Measurements from ENCODE around the gene SCN9A. TPM values are rescaled to one million over a fixed set of nuclear protein-coding genes. Genes with fewer than 3 reads are reported as not detected.

Gene SCN9A
- total RNA-seq, 2 donors from 2014 or later = 6.4 to 12.0 TPM

DNA sequence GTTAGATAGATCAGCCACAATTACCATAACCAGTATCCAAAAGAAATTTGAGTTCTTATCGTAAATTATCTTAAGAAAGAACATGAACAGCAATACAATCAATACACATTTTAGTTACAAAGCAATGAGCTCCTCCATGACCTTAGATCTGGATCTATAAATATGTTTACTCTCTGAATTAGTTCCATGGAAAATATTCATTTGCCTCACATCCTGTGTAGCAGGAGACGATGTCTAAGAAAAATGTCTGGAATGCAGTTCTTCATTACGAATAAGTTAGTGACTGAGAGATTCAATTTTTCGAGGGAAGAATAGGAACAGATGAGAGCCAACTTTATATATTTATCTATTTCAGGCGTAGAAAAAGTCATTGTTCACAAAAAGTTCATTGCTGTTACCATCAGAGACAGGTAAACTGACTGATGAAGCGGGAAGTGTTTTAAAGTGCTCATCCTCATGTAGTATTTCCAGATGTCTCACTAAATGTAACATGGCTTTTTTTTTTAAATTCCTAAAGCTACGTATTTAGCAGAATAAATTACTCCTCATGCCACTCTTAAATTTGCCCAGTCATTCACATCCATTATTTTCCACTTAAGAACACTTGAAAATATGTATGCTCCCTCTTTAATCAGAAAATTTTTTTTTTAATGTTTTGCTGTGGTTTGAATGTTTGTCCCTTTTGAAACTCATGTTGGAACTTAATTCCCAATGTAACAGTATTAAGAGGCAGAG is 141.5 kb downstream of the SCN9A start:
- no peak overlapping the region for H3K4me3 ChIP-seq

DNA sequence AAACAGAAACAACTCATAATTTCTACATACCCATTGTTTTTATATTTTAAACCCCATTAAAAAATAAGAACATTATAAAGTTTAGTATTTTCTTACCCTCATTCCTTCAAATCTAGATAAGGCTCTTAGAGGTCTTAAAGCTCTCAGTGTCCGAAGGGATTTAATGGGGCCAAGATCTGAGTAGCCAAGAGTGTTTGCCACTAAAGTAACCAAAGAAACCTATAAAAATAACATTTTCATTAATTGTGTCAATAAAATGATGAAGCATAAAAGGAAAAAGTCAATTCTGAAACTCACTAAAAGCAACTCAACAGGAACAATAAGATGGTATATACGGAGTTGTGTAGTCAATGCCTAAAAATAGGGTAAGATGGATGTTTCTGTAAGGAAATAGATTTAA is 142.5 kb downstream of the SCN9A start:
- H3K4me3 ChIP-seq = no peak overlapping the region
- H3K27ac ChIP-seq = no peak overlapping the region
- no peak overlapping the region for H3K9ac ChIP-seq (ENCODE audit: low read depth in 2 of 2, low read length in 2 of 2)
- intact Hi-C loops (cut with DNase I) = no loop called here
- H3K4me1 ChIP-seq = no peaks in the 10 kb centered on the region
- TF ChIP-seq, protein P1, sequence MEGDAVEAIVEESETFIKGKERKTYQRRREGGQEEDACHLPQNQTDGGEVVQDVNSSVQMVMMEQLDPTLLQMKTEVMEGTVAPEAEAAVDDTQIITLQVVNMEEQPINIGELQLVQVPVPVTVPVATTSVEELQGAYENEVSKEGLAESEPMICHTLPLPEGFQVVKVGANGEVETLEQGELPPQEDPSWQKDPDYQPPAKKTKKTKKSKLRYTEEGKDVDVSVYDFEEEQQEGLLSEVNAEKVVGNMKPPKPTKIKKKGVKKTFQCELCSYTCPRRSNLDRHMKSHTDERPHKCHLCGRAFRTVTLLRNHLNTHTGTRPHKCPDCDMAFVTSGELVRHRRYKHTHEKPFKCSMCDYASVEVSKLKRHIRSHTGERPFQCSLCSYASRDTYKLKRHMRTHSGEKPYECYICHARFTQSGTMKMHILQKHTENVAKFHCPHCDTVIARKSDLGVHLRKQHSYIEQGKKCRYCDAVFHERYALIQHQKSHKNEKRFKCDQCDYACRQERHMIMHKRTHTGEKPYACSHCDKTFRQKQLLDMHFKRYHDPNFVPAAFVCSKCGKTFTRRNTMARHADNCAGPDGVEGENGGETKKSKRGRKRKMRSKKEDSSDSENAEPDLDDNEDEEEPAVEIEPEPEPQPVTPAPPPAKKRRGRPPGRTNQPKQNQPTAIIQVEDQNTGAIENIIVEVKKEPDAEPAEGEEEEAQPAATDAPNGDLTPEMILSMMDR (IDR thresholded peaks at IDR 0.05) = no peak
- H3K9me3 ChIP-seq = no peaks in the 10 kb centered on the region
- no peak for DNase-seq
- no peaks in the 10 kb centered on the region for H3K27me3 ChIP-seq
- H3K36me3 ChIP-seq = no peaks in the 10 kb centered on the region

More for the DNA sequence above, 141.5 kb downstream of the SCN9A start:
- Histone ChIP-seq H3K27me3 (no peaks in the 10 kb centered on the region), H3K9ac (ENCODE audit: low read depth in 2 of 2, low read length in 2 of 2) (no peak overlapping the region), H3K9me3 (no peaks in the 10 kb centered on the region), H3K27ac (no peak overlapping the region), H3K4me1 (no peaks in the 10 kb centered on the region), H3K36me3 (no peaks in the 10 kb centered on the region)
- no peak for DNase-seq
- intact Hi-C loops (cut with DNase I) = no loop called here
- TF ChIP-seq, protein P1 (IDR thresholded peaks at IDR 0.05) = no peak

DNA sequence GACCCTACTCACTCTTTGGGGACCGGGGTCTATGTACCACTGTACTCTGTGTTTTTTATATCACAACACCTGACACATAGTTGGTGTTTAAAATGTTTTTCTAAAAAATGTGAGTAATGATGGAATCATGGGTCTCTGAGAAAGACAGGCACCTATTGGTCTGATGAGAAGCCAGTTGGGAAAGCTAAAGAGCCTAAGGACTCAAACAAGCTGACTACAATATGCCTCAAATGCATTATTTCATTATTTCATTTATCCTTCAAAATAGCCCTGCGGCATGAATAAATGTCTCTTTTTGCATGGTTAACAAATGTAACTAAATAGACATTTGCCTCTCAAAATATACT is 145.0 kb downstream of the SCN9A start:
- H3K4me1 ChIP-seq = no peaks in the 10 kb centered on the region
- no peak overlapping the region for H3K4me3 ChIP-seq
- no peak overlapping the region for H3K27ac ChIP-seq
- TF ChIP-seq, protein P1 (IDR thresholded peaks at IDR 0.05) = no peak
- intact Hi-C loops (cut with DNase I) = no loop called here
- H3K9me3 ChIP-seq = no peaks in the 10 kb centered on the region
- no peak for DNase-seq
- no peaks in the 10 kb centered on the region for H3K36me3 ChIP-seq
- H3K27me3 ChIP-seq = no peaks in the 10 kb centered on the region
- H3K9ac ChIP-seq (ENCODE audit: low read depth in 2 of 2, low read length in 2 of 2) = no peak overlapping the region

- Histone ChIP-seq H3K27ac (no peak overlapping the region), H3K27me3 (no peaks in the 10 kb centered on the region), H3K4me1 (no peaks in the 10 kb centered on the region), H3K9ac (ENCODE audit: low read depth in 2 of 2, low read length in 2 of 2) (no peak overlapping the region), H3K9me3 (no peaks in the 10 kb centered on the region), H3K36me3 (no peaks in the 10 kb centered on the region), H3K4me3 (no peak overlapping the region)
- no peak for DNase-seq
- TF ChIP-seq, protein P1 (IDR thresholded peaks at IDR 0.05) = no peak
- intact Hi-C loops (cut with DNase I) = no loop called here
These were observed 145.6 kb downstream of the SCN9A start for GRCh38 chr2:166230024-166230723.

DNA sequence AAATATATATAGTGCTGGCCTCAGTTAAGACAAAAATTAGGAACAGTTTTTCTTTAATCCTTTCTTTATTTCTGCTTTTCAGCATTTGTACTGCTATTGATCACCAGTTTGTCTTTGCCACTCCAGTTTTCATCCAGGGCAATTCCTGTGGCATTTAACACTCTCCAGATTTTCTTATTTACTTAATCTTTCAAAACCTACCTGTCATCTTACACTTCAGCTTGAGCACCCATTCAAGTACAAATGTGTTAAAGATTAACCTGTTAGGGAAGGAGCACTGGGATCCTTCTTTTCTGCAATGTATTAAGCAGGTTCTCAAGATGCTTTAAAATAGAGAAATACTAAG is 146.1 kb downstream of the SCN9A start:
- H3K9me3 ChIP-seq = no peaks in the 10 kb centered on the region
- no peaks in the 10 kb centered on the region for H3K4me1 ChIP-seq
- H3K27ac ChIP-seq = no peak overlapping the region
- no peak overlapping the region for H3K4me3 ChIP-seq
- H3K9ac ChIP-seq (ENCODE audit: low read depth in 2 of 2, low read length in 2 of 2) = no peak overlapping the region
- TF ChIP-seq, protein P1 (IDR thresholded peaks at IDR 0.05) = no peak
- no peak for DNase-seq
- H3K27me3 ChIP-seq = no peaks in the 10 kb centered on the region
- intact Hi-C loops (cut with DNase I) = no loop called here
- no peaks in the 10 kb centered on the region for H3K36me3 ChIP-seq

Data from colonic mucosa (tissue), 4 donors.